HG03460 (cell line): ENCODE data around the gene ENPP6.
"Not testable (repeated sequence)": the region's sequence is repeated elsewhere in the genome, so short reads cannot be mapped to it uniquely, and the experiment has no call there.

Experiments
- ATAC-seq: cut with Tn5 transposase; IDR thresholded peaks from one replicate; pipeline ENCODE4 v1.9.1; 2021; ENCODE audit not compliant: unreplicated experiment

The ENPP6 gene

DNA sequence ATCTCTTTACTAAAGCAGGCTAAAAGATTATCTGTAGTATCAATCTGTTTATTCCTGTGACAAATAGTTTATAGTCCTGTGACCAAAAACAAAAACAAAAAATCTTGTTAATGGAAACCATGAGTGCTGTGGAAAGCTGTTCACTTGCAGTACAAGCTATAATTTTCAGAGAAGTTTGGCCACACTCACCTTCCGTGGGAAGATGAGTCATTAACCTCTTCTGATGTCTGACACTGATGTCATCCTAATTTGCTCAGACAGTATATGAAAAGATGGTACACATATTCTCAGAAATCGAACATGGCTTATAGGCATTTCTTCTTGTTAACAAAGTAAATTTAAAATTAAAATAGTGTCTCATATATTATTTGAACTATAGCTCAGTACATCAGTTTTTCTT, 19.9 kb upstream of the ENPP6 start:
- no peak for ATAC-seq

DNA sequence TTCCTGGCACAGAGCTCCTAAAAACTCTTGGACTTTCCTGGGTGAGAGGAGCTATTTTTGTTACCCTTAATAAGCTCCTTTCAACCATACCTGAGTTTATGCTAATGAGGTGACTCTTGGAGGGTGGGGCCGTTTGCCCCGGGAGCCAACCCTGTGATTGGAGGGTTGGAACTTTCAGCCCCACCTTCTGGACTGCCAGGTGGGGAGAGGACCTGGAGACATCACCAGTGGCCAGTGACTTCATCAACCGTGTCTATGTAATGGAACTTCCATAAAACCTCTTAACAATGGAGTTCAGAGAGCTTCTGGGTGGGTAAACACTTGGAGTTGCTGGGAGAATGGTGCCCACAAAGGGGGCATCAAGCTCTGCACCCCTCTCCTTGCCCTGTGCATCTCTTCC, 17.9 kb upstream of the ENPP6 start:
- ATAC-seq, result no peak

DNA sequence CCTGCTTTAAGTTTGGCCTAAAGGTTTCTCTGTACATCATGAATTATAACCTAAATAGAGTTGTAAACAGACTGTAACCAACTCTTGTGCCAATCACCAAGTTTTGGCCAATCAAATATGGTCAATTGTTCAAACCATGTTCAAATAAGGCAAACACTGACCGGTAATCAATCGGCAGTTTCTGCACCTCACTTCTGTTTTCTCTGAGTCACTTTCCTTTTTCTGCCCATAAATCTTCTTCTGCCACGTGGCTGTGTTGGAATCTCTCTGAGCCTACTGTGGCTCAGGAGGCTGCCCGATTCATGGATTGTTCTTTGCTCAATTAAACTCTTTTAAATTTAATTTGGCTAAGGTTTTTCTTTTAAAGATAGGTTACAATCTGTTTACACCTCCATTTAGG, 16.5 kb upstream of the ENPP6 start:
- ATAC-seq, result no peak

DNA sequence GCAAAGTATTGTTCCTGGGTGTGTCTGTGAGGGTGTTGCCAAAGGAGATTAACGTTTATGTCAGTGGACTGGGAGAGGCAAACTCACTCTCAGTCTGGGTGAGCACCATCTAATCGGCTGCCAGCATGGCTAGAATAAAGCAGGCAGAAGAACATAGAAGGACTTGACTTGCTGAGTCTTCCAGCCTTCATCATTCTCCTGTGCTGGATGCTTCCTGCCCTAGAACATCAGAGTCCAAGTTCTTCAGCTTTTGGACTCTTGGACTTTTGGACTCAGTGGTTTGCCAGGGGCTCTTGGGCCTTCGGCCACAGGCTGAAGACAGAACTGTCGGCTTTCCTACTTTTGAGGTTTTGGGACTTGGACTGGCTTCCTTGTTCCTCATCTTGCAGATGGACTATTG, 15.3 kb upstream of the ENPP6 start:
- no peak for ATAC-seq

DNA sequence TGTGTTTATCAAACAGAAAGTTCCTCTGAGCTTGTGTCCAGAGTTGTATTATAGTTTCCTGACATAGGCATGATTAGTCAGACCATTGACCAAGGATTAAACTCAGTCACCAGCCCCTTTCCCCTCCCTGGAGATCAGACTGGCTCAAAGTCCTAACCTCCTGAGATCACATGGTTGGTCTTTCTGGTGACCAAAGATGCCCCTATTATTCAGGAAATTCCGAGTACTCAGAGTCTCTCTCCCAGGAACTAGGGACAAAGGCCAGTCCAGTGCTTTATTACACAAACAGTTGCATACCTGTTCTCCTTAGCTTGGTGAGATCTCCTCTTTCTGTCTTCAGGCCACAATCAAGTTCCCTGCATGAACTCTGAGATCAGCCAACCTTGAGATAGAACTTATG, 14.5 kb upstream of the ENPP6 start:
- no peak for ATAC-seq

DNA sequence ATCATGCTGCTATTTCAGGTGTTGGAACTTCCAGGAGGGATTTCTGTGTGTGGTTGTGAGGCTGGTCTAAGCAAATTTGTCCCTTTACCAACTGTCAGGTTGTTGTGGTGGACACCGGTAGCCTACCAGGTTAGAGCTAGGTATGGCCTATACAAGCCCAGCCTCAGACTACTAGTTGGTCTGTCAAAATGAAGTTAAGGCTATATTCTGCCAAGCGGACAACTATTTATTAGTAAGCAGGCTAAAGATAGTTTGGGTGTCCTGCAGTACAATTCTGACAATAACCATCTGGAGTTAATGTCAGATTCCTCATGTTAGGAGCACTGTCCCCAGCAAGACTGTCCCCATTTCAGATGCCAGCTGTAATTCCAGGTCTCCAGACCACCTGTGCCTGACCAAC, 13.9 kb upstream of the ENPP6 start:
- ATAC-seq, result no peak

DNA sequence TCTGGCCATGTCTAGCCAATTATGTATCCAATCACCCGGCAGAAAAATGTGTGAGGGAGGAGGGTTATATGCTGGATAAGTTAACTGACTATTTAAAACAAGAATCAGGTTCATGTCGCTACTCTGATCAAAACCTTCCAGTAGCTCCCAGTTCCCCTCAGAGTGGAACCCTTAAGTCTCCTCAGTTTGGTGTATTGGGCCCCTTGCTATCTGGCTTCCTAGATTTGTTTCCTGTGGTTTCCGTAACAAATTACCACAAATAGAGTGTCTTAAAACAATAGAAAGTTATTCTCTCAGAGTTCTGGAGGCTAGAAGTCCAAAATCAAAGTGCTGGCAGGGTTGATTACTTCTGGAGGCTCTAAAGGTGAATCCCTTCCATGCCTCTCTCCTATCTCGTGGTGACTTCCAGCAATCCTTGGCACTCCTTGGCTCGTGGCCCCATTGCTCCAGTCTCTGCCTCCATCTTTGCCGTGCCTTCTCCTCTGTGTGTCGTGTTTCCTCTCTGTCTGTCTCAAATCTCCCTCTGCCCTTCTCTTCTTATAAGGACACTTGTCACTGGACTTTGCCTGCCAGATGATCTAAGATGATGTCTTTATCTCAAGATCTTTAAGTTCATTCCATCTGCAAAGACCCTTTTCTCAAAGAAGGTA, 10.5 kb upstream of the ENPP6 start:
- ATAC-seq, result no peak

DNA sequence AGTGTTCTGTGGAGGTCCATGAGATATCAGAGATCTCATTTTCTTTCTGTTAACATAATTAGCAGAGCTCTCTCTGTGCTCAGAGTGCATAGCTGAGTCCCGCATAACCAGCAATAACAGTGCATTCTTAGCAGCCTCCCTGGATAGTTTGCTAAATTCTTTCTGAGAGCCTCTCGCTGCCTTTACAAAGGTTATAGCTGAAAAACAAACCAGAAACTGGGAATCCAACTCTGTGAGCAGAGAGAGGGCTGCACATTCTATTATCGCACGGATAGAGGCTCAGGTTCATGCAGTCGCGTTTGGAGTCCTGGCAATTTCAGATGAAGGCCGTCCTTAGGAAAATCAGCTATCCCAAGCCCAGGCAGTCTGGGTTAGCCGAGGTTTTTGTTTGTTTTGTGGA, 1.2 kb downstream of the ENPP6 start:
- no peak for ATAC-seq

DNA sequence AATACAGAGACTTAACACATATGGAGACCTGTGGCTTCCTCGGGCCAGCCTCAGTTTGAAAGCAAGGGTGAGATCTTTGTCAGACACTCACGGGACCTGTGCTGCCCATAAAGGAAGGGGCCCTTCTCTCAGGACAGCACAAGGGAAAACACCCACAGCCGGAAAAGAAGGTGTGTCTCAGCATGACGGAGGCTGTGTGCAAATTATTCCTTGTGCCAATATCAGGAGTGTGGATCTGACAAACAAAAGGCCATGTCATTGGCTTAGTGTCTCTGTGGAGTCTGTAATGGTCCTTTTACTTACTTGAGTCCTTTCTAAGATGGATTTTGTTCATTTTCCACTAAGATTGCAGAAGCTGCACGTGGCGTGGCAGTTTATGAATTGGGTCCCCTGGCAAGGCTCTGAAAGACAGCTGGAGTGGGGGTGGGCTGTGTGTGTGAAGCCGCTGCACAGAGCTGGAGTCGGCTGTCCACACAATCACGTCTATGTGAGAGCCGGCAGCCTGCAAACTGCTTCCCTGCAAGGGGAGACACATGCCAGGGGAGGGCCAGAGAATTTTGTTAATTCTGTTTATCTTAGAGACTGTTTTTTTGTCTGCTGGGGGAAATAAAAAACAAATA, 1.9 kb downstream of the ENPP6 start:
- ATAC-seq, result no peak

DNA sequence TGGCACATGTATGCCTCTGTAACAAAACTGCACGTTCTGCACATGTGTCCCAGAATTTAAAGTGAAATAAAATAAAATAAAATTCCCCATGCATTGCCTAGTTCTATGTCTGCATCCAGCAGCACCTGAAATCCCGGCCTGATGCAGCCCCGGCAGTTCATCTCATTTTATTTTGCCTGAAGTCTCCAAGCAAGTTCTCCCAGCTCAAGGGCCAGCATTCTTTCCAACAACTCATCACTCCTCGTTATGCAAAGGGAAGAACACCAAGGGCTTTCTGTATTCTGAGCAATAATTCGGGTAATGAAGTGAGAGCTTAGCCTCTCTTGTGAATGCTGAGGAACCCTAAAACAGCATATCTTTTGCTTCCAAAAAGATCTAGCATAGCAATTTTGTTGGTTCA, 2.7 kb downstream of the ENPP6 start:
- no peak for ATAC-seq

DNA sequence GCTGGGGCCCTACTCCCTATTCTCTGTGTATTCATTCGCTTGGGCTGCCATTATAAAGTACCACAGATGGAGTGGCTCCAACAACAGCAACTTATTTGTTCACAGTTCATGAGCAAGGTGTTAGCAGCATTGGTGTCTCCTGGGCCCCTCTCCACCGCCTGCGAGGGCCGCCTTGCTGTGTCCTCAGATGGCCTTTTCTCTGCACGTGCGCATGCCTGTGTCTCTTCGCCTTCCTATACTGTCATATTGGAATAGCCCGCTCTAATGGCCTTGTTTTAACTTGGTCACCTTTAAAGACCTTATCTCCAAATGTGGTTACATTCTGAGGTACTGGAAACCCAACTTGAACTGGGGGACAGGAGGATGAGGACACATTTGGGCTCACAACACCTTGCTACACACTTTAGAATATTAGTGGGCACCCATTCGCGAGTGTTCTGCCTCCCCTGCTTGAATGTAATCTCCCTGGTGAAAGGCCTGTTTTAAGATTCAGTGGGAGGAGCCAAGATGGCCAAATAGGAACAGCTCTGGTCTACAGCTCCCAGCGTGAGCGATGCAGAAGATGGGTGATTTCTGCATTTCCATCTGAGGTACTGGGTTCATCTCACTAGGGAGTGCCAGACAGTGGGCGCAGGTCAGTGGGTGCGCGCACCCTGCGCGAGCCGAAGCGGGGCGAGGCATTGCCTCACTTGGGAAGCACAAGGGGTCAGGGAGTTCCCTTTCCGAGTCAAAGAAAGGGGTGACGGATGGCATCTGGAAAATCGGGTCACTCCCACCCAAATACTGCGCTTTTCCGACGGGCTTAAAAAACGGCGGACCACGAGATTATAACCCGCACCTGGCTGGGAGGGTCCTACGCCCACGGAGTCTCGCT, 9.7 kb downstream of the ENPP6 start:
- ATAC-seq, result not testable (repeated sequence)

DNA sequence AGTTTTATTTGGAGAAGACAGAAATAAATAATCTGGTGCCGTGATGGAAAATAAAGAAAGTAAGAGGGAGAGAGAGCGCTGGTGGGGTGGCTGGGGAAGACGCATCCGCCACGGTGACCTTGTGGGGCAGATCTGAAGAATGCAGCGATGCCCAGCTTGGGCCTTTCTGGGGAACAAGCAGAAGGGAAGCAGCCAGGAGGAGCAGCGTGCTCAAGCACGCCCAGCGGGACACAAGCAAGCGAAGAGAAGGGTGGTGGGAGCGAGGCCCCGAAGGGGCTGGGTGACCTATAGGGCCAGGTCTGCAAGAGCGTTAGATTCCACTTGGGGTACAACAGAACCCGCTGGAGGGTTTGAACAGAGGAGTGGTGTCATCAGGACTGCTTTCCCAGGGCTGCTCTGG, 12.4 kb downstream of the ENPP6 start:
- no peak for ATAC-seq

DNA sequence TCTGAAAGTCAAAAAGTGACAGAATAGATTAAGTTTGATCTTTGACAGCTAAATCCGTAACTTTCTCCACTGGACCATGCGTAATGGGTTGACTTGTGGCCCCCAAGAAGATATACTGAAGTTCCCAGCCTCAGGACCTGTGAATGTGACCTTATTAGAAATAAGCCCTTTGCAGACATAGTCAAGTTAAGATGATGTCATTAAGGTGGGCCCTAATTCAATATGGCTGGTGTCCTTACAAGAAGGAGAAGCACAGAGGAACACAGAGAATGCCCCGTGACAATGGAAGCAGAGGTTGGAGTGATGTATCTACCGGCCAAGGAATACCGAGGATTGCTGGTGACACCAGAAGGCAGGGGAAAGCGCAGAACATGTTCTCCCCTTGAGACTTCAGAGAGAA, 14.4 kb downstream of the ENPP6 start:
- ATAC-seq, result no peak

DNA sequence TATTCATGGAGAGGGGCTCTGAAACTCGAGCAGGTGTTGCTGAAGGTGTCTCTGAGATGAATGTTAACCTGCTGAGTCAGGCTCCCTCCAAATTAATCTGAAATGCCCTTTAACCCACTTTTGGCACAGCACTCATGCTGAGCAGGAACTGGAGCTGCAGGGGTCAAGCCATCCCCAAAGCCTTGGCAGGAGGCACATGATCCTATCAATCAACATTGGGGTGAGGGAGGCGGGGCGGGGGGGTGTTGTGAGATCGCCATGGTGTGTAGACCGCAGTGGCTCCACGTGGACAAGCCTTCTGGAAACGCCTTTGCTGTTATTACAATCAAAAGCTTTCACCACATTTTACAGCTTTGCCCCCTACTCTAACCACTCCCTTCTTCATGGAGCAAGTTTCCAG, 16.5 kb downstream of the ENPP6 start:
- ATAC-seq, result no peak

DNA sequence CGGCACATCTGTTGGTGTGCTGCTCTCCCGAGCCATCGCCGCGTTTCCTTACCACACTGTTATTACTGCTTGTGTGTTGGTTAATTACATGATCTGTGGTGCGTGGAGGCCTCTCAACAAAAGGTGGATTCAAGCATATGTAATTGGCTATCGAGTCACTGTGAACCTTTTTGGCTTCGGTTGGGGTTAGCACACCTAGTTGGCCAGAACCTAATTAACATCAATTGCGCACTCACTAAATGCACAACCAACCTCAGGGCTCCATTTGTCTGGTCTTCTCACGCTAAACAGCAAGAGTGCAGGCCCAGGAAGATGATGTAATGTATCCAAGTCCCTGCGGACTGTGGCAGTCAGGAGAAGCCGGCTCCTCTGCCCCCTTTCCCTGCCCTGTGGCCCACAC, 17.4 kb downstream of the ENPP6 start:
- no peak for ATAC-seq

DNA sequence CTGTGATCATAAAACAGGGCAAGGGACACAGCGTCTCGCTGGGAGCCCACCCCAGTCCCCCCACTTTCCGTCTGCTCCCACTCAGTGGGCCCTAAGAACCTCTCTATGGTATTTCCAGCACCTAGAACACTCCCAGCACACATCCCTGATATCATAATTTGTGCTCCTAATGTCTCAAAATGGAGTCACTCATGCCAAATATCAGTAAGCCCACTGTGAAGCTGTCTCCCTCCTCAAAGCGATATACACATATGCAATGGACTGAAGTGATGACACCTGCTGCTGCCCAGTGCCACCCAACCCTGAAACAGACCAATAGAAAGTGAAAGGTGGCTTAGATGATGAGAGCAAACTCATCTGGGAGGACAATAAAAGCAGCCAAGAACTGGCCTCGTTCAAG, 17.9 kb downstream of the ENPP6 start:
- no peak for ATAC-seq

DNA sequence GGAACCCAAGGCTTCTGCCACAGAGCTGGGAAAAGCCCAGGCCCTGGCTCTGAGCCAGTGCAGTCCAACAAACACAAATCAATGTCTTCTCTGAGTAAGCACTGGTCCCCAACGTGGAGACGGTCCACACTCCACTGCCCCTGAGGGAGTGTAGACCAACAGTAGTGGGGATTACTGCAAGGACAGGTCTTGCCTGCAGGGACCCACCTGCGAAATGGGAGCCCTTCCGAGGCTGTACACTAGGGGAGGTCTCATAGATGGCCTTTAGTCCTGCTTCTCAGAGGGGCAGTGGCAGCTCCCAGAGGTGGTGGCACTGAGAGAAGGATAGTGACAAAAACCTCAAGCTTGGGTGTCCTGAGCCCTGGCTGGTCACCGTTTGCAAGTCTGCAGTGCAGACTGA, 19.5 kb downstream of the ENPP6 start:
- ATAC-seq, result no peak

DNA sequence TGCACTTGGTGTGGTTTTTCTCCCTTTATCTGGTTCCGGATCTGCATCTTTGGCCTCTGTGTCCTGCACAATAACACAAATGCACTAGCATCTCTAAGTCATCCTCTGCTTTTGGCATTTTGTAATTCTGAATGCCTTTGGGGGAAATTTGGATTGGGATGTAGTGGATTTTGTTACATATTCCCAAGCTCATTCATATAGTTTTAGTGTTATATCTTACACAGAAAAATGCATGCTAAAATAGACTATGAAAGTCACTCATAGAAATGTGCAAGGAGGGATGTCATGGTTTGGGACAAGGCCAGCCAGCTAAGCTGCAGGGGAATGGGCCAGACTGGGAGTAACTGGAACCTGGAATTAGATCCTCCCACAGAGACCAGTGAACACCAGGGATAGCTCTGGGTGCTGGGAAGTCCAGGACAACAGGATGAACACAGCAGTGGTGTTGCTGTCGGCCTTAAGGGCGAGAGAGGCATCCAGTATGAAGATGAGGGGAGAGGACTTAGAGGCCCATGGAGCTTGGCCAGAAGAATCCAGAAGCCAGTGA, 20.1 kb downstream of the ENPP6 start:
- ATAC-seq, result no peak

DNA sequence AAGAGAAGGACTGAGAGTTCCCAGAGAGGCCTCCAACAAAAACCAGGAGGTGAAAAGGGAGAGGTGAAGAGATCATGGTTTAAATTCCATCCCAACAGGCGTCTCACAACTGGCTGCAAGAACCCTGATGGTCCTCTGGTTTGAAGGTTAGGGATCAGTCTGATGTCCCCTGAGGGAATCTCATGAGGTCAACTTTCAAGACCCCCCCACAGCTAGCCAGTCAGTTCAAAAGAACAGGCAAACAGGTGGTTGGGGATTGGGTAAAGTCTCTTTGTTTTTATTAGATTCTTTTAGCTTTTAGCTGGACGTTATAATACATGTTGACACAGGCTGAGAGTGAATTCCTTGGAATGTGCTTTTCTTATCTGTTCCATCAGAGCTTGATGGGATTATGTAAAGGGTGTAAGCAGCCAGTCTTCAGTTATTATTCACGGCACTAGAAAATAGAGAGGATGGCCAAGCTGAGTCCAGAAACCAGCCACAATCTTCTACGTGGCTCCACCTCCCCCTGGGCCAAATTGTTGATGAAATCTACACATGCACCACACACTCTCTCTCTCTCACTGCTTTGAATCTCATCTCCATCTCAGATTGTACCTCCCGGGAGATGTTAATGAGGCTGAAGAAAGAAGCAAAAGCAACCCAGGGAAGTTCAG, 20.8 kb downstream of the ENPP6 start:
- ATAC-seq, result no peak

DNA sequence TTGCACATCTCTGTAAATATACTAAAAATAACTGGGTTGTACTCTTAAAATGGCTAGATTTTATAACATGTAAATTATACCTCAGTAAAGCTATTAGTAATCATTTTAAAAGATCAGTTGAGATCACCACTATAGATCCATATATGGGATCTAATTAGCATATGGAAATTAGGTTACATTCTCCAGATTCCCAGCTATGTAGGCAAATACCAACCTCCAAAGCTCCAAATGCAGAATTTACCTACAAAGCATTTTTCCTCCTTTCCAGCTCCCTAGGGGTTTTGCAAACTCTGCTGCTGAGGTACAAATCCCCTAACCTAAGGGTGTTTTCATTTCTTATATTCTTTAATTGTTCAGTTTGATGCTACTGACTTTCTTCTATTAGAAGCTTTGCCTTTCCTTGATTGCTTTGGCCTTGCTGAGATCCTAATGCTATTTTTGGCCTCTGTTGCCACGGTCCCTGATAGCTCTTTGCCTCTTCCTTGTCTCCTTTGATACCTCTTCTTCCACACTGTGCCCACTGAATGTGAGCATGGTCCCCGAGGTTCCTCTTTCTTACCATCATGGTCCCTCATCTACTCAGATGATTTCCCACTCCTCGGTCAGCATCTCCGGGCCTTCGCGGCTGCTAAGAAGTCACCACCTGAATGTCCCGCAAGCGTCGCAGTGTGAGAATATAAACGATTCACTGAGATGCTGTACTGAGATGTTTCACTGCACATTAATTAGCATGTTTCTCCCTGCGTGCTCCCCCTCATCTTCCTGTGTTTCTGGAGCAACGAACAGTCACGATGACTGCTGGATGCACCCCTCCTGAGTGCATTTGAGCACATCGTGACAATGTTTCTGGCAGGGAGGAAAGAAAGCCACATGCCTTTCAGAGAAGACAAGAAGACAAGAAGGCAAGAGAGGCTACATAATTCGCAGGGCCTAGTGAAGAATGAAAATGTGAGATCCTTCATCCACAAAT, 23.8 kb downstream of the ENPP6 start:
- no peak for ATAC-seq
